ENCODE data around the gene PARD3.

PARD3 gene

DNA sequence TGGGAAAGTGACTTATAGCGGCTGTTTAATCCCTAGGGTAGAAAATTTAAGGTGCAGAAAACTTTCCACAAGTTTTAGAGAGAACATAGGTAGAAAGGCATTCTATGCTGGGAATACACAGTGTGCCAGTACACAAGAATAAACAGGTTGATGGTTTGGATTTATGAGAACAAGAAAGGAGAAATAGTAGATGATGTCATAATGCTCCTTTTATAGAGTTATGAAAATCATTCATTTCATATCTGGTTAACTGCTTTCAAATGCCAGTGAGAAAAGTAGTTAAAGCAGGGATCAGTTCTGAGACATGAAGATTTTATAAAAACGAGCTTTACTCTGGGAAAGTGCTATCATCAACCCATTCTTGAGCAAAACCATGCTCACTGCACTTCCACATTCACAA is 311.4 kb downstream of the PARD3 start:
- Histone ChIP-seq H3K27me3 (ENCODE audit: low read length) (no peaks in the 10 kb centered on the region), H3K36me3 (ENCODE audit: low read length) (no peaks in the 10 kb centered on the region), H3K79me2 (ENCODE audit: insufficient read depth, low read length) (no peaks in the 10 kb centered on the region), H4K20me1 (ENCODE audit: low read depth, low read length) (no peaks in the 10 kb centered on the region), H3K9me3 (ENCODE audit: insufficient read depth, low read length) (no peaks in the 10 kb centered on the region), H3K4me3 (ENCODE audit: insufficient read depth, low read length, poor library complexity, severe bottlenecking) (no peak overlapping the region), H2AFZ (ENCODE audit: low read depth, low read length, severe bottlenecking) (no peak overlapping the region), H3F3A (ENCODE audit: insufficient read depth) (no peaks in the 10 kb centered on the region), H3K9me2 (replicated peaks; ENCODE audit: insufficient read depth, low read length) (no peaks in the 10 kb centered on the region), H3K27ac (ENCODE audit: low read depth, low read length) (no peak overlapping the region), H3K4me2 (ENCODE audit: low read depth, low read length, poor library complexity, severe bottlenecking) (no peak overlapping the region), H3K9ac (ENCODE audit: low read length) (no peak overlapping the region)
- TF ChIP-seq EZH2phosphoT487 (conservative IDR thresholded peaks at IDR 0.05; ENCODE audit: low read length), result no peak
- TF ChIP-seq, protein P1, sequence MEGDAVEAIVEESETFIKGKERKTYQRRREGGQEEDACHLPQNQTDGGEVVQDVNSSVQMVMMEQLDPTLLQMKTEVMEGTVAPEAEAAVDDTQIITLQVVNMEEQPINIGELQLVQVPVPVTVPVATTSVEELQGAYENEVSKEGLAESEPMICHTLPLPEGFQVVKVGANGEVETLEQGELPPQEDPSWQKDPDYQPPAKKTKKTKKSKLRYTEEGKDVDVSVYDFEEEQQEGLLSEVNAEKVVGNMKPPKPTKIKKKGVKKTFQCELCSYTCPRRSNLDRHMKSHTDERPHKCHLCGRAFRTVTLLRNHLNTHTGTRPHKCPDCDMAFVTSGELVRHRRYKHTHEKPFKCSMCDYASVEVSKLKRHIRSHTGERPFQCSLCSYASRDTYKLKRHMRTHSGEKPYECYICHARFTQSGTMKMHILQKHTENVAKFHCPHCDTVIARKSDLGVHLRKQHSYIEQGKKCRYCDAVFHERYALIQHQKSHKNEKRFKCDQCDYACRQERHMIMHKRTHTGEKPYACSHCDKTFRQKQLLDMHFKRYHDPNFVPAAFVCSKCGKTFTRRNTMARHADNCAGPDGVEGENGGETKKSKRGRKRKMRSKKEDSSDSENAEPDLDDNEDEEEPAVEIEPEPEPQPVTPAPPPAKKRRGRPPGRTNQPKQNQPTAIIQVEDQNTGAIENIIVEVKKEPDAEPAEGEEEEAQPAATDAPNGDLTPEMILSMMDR (IDR thresholded peaks at IDR 0.05; ENCODE audit: insufficient read depth, low read length, poor library complexity, severe bottlenecking), result no peak

DNA sequence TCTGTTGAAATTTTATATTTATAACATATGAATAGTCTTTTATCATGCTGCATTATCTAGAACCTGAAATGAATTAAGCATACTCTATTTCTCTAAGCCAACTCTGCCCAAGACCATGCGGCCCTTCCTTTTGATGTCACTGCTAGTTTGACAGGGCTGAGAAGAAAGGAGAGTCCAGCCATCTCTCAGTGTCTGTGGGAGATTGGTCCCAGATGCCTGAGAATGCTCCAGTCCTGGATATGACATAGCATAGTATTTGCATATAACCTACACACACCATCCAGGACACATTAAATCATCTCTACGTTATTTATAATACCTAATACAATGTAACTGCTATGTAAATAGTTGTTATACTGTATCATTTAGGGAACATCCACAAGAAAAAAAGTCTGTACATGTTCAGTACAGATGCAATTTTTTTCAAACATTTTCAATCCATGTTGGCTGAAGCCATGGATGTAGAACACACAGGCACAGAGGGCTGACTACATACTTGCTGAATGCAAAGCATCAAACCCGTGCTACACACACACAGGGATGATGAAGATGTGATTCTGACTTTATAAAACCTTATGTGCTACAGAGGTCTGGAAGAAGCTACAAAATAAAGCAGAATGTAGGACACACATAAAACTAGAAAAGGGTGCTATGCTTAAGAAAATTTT is 315.4 kb downstream of the PARD3 start:
- TF ChIP-seq EZH2phosphoT487 (conservative IDR thresholded peaks at IDR 0.05; ENCODE audit: low read length), result no peak
- Histone ChIP-seq H3K4me3 (ENCODE audit: insufficient read depth, low read length, poor library complexity, severe bottlenecking) (no peak overlapping the region), H3K79me2 (ENCODE audit: insufficient read depth, low read length) (no peaks in the 10 kb centered on the region), H4K20me1 (ENCODE audit: low read depth, low read length) (no peaks in the 10 kb centered on the region), H3K36me3 (ENCODE audit: low read length) (no peaks in the 10 kb centered on the region), H2AFZ (ENCODE audit: low read depth, low read length, severe bottlenecking) (no peak overlapping the region), H3K9me2 (replicated peaks; ENCODE audit: insufficient read depth, low read length) (no peaks in the 10 kb centered on the region), H3K4me2 (ENCODE audit: low read depth, low read length, poor library complexity, severe bottlenecking) (no peak overlapping the region), H3K27me3 (ENCODE audit: low read length) (no peaks in the 10 kb centered on the region), H3K9me3 (ENCODE audit: insufficient read depth, low read length) (no peaks in the 10 kb centered on the region), H3F3A (ENCODE audit: insufficient read depth) (no peaks in the 10 kb centered on the region), H3K27ac (ENCODE audit: low read depth, low read length) (no peak overlapping the region), H3K9ac (ENCODE audit: low read length) (no peak overlapping the region)

DNA sequence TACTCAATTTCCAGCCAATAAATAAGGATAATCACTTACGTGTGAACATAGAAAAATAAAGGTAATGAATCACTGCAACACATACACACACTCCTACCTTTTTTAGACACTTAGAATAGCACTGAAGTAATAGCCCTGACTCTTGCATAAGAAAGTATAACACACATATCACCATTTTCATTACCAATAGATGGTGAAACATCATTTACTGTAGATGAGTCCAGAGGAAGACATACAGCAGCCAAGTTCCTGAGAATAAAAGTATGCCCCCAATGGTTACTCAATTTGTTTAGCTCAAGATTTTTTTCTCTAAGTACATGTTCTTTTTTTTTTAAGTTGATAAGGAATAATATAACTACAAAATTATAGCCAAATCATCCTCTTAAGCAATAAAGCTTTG is 316.3 kb downstream of the PARD3 start:
- Histone ChIP-seq H3F3A (ENCODE audit: insufficient read depth) (no peaks in the 10 kb centered on the region), H4K20me1 (ENCODE audit: low read depth, low read length) (no peaks in the 10 kb centered on the region), H3K4me3 (ENCODE audit: insufficient read depth, low read length, poor library complexity, severe bottlenecking) (no peak overlapping the region), H3K9ac (ENCODE audit: low read length) (no peak overlapping the region), H2AFZ (ENCODE audit: low read depth, low read length, severe bottlenecking) (no peak overlapping the region), H3K36me3 (ENCODE audit: low read length) (no peaks in the 10 kb centered on the region), H3K9me3 (ENCODE audit: insufficient read depth, low read length) (no peaks in the 10 kb centered on the region), H3K4me2 (ENCODE audit: low read depth, low read length, poor library complexity, severe bottlenecking) (no peak overlapping the region), H3K27ac (ENCODE audit: low read depth, low read length) (no peak overlapping the region), H3K9me2 (replicated peaks; ENCODE audit: insufficient read depth, low read length) (no peaks in the 10 kb centered on the region), H3K27me3 (ENCODE audit: low read length) (no peaks in the 10 kb centered on the region), H3K79me2 (ENCODE audit: insufficient read depth, low read length) (no peaks in the 10 kb centered on the region)
- TF ChIP-seq, protein P1 (IDR thresholded peaks at IDR 0.05; ENCODE audit: insufficient read depth, low read length, poor library complexity, severe bottlenecking), result no peak
- TF ChIP-seq EZH2phosphoT487 (conservative IDR thresholded peaks at IDR 0.05; ENCODE audit: low read length), result no peak

DNA sequence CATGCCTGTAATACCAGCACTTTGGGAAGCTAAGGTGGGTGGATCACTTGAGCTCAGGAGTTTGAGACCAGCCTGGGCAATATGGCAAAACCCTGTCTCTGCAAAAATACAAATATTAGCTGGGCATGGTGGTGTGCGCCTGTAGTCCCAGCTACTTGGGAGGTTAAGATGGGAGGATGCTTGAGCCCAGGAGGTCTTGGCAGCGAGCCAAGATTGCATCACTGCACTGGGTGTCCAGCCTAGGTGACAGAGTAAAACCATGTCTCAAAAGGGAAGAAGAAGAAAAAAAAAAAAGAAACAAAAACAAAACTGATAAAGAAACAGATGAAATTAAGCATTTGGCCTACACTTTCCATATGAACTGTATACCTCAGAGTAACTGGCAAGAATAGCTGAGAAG is 319.2 kb downstream of the PARD3 start:
- Histone ChIP-seq H3F3A (ENCODE audit: insufficient read depth) (no peaks in the 10 kb centered on the region), H3K9me2 (replicated peaks; ENCODE audit: insufficient read depth, low read length) (no peaks in the 10 kb centered on the region; the same call in 1 of the 2 replicates), H3K4me3 (ENCODE audit: insufficient read depth, low read length, poor library complexity, severe bottlenecking) (no peak overlapping the region), H3K79me2 (ENCODE audit: insufficient read depth, low read length) (no peaks in the 10 kb centered on the region), H3K9me3 (ENCODE audit: insufficient read depth, low read length) (no peaks in the 10 kb centered on the region), H3K9ac (ENCODE audit: low read length) (no peak overlapping the region), H3K27me3 (ENCODE audit: low read length) (no peaks in the 10 kb centered on the region), H3K27ac (ENCODE audit: low read depth, low read length) (no peak overlapping the region), H3K36me3 (ENCODE audit: low read length) (no peaks in the 10 kb centered on the region), H4K20me1 (ENCODE audit: low read depth, low read length) (no peaks in the 10 kb centered on the region), H2AFZ (ENCODE audit: low read depth, low read length, severe bottlenecking) (no peak overlapping the region), H3K4me2 (ENCODE audit: low read depth, low read length, poor library complexity, severe bottlenecking) (no peak overlapping the region)
- no peak for TF ChIP-seq EZH2phosphoT487 (conservative IDR thresholded peaks at IDR 0.05; ENCODE audit: low read length)
- TF ChIP-seq, protein P1 (IDR thresholded peaks at IDR 0.05; ENCODE audit: insufficient read depth, low read length, poor library complexity, severe bottlenecking), result no peak
